Tibial nerve (tissue), 4 donors: ENCODE data around the gene NTNG1.

Source experiments
- CTCF ChIP-seq, 5 experiments: fragments of 200-600 bp in 3 of 5; fragments of 450-650 bp in 2 of 5; sonication (generic) in 3 of 5; IDR thresholded peaks; one replicate each; pipeline ENCODE4 v1.5.1; 2016 to 2019; ENCODE audit warnings: antibody characterized with exemption in 5 of 5, mild to moderate bottlenecking in 3 of 5, moderate library complexity in 2 of 5
- EP300 ChIP-seq, 2 donors: sonication (generic); formaldehyde crosslinking; IDR thresholded peaks; one replicate each; pipeline ENCODE4 v1.6.1; 2017; ENCODE audit warnings: antibody characterized with exemption in 2 of 2, mild to moderate bottlenecking in 1 of 2
- POLR2A ChIP-seq, 2 donors: fragments of 450-650 bp; IDR thresholded peaks; one replicate each; pipeline ENCODE4 v1.6.1; 2017; ENCODE audit warnings: antibody characterized with exemption in 2 of 2, mild to moderate bottlenecking in 2 of 2, moderate library complexity in 2 of 2

GRCh38 chr1:107172450-107173170 is 31.8 kb downstream of the NTNG1 start:
- no peak for TF ChIP-seq CTCF (IDR thresholded peaks at IDR 0.05)
- TF ChIP-seq EP300 (IDR thresholded peaks at IDR 0.05): no peak
- no peak for TF ChIP-seq POLR2A (IDR thresholded peaks at IDR 0.05)
